Ovary (tissue), 9 donors: Measurements from ENCODE around the gene MDM2. TPM values are rescaled to one million over a fixed set of nuclear protein-coding genes. Genes with fewer than 3 reads are reported as not detected.

Experiments used
- DNase-seq, 5 donors: peaks; one replicate each; pipeline ENCODE4 v3.0.0-alpha.2; 2019 to 2020
- H3K27ac ChIP-seq, 2 donors: fragments of 200-600 bp; one replicate each; pipeline versions ENCODE4 v1.5.1 to v1.8.0; 2019 to 2022
- H3K27me3 ChIP-seq: fragments of 200-600 bp; one replicate; pipeline ENCODE4 v1.8.0; 2022
- H3K36me3 ChIP-seq: fragments of 200-600 bp; sonication (generic); one replicate; pipeline ENCODE4 v1.5.1; 2019
- H3K4me1 ChIP-seq: one replicate; pipeline ENCODE4 v1.8.1; 2013; ENCODE audit warnings: mild to moderate bottlenecking, moderate library complexity; ENCODE audit not compliant: insufficient read depth
- H3K4me3 ChIP-seq: fragments of 200-600 bp; sonication (generic); one replicate; pipeline ENCODE4 v1.5.1; 2017
- H3K9me3 ChIP-seq, 2 donors: fragments of 200-600 bp in 1 of 2; sonication (generic) in 1 of 2; one replicate each; pipeline versions ENCODE4 v1.5.1 to v1.8.1; 2013 to 2019; ENCODE audit warnings: mild to moderate bottlenecking in 1 of 2, moderate library complexity in 1 of 2
- EP300 ChIP-seq: sonication (generic); formaldehyde crosslinking; IDR thresholded peaks from one replicate; pipeline ENCODE4 v1.6.1; 2017; ENCODE audit warnings: antibody characterized with exemption
- POLR2A ChIP-seq: fragments of 450-650 bp; IDR thresholded peaks from one replicate; pipeline ENCODE4 v1.6.1; 2017; ENCODE audit warnings: antibody characterized with exemption, mild to moderate bottlenecking, moderate library complexity
- WGBS, 3 donors: extraction: QIAGEN DNeasy Blood & Tissue Kit in 1 of 3; methylation state at CpG; one replicate each; pipeline versions ENCODE4 v1.1.5 to v1.1.7; 2013 to 2017; 5-methylcytosine and 5-hydroxymethylcytosine counted together
- intact Hi-C, 4 donors: fragments of 100-400 bp; cut with DNase I; formaldehyde crosslinking; loops; one replicate each; pipeline versions ENCODE4 v1.11.0 to v1.15.1; 2022 to 2023
- polyA plus RNA-seq, 2 donors: library from polyadenylated mRNA; stranded (reverse); fragments of 200-250 nt in 1 of 2; fragments of 350-450 nt in 1 of 2; fragmentation: Illumina TruSeq in 1 of 2; extraction: RNeasy Lipid Tissue Mini Kit (QIAGEN cat#74804) in 1 of 2; gene quantifications; one replicate each; pipeline ENCODE4 v1.2.3, GENCODE V29; 2013 to 2014
- total RNA-seq, 7 donors: library from RNA; depleted of rRNA in 2 of 7; stranded (reverse); fragments of >200 nt in 2 of 7; fragmentation: NEBNext Ultra II Directional in 3 of 7; extraction: Animal tissue kit (Norgen Biotek cat#: 25700) in 3 of 7; gene quantifications; one replicate each; pipeline versions ENCODE4 v1.1.0 to v1.2.4, GENCODE V29; 2016 to 2023
- TF ChIP-seq, protein P1 (sequence below), 3 donors: fragments of 450-650 bp in 2 of 3; fragments of 200-600 bp in 1 of 3; IDR thresholded peaks; one replicate each; pipeline versions ENCODE4 v1.5.1 to v1.8.0; 2016 to 2022; ENCODE audit warnings: antibody characterized with exemption in 3 of 3, mild to moderate bottlenecking in 1 of 3
- donor health status: DM: no; HTN: no; CAD: no; lungs with moderate emphysema.
- donor health status: DM: no; HTN: no; CAD: no.
- donor health status: Bipolar disorder and iron deficiency.
- donor health status: DM: yes; HTN: yes; CAD: no.
- donor health status: DM: no; HTN: no; CAD: no.
- donor health status: DM: yes; HTN: yes; CAD: no.

Gene MDM2
- total and polyA plus RNA-seq, 9 donors = 14.1 to 101 (median 68.4) TPM

DNA sequence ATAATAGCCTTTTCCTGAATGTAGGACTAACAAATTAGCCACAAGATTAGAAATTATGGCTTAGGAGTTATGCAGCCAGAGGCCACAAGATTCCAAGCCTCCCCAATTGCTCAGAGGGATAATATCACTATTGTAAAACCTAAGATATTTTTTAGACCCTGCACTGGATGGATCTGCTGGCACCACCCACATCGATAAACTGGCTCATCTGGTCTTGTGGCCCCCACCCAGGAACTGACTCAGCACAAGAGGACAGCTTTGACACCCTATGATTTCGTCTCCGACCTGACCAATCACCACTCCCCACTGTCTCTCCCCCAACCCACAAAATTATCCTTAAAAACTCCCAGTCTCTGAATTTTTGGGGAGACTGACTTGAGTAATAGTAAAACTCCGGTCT, 70.3 kb downstream of the MDM2 start:
- Histone ChIP-seq H3K27ac (no peak overlapping the region), H3K4me3 (no peak overlapping the region), H3K9me3 (no peaks in the 10 kb centered on the region), H3K27me3 (no peaks in the 10 kb centered on the region), H3K4me1 (no peaks in the 10 kb centered on the region), H3K36me3 (no peaks in the 10 kb centered on the region)
- no peak for DNase-seq
- intact Hi-C loops = no loop called here
- TF ChIP-seq EP300 = no peak
- TF ChIP-seq, protein P1, sequence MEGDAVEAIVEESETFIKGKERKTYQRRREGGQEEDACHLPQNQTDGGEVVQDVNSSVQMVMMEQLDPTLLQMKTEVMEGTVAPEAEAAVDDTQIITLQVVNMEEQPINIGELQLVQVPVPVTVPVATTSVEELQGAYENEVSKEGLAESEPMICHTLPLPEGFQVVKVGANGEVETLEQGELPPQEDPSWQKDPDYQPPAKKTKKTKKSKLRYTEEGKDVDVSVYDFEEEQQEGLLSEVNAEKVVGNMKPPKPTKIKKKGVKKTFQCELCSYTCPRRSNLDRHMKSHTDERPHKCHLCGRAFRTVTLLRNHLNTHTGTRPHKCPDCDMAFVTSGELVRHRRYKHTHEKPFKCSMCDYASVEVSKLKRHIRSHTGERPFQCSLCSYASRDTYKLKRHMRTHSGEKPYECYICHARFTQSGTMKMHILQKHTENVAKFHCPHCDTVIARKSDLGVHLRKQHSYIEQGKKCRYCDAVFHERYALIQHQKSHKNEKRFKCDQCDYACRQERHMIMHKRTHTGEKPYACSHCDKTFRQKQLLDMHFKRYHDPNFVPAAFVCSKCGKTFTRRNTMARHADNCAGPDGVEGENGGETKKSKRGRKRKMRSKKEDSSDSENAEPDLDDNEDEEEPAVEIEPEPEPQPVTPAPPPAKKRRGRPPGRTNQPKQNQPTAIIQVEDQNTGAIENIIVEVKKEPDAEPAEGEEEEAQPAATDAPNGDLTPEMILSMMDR (IDR thresholded peaks at IDR 0.05) = no peak
- TF ChIP-seq POLR2A = no peak
- 95 to 96% (median 96%) methylated on average over 4 of the region's 4 CpGs for WGBS, 3 donors

DNA sequence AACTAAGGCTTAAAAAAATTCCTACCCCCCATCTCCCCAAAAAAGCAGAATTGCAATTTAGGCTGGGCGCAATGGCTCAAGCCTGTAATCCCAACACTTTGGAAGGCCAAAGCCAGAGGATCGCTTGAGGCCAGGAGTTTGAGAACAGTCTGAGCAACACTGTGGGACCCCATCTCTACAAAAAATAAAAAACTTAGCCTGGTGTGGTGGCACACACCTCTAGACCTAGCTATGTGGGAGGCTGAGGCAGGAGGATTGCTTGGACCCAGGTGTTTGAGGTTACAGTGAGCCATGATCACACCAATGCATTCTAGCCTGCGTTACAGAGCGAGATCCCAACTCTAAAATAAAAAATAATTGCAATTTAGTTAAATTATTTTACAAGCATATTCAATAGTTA, 70.9 kb downstream of the MDM2 start:
- intact Hi-C loops = no loop called here
- TF ChIP-seq, protein P1 (IDR thresholded peaks at IDR 0.05) = no peak
- TF ChIP-seq EP300 (no peak), POLR2A (no peak)
- Histone ChIP-seq H3K27me3 (no peaks in the 10 kb centered on the region), H3K27ac (no peak overlapping the region), H3K4me3 (no peak overlapping the region), H3K36me3 (no peaks in the 10 kb centered on the region), H3K9me3 (no peaks in the 10 kb centered on the region), H3K4me1 (no peaks in the 10 kb centered on the region)
- WGBS, 3 donors = 98 to 99% (median 99%) methylated on average over 4 of the region's 4 CpGs
- no peak for DNase-seq

DNA sequence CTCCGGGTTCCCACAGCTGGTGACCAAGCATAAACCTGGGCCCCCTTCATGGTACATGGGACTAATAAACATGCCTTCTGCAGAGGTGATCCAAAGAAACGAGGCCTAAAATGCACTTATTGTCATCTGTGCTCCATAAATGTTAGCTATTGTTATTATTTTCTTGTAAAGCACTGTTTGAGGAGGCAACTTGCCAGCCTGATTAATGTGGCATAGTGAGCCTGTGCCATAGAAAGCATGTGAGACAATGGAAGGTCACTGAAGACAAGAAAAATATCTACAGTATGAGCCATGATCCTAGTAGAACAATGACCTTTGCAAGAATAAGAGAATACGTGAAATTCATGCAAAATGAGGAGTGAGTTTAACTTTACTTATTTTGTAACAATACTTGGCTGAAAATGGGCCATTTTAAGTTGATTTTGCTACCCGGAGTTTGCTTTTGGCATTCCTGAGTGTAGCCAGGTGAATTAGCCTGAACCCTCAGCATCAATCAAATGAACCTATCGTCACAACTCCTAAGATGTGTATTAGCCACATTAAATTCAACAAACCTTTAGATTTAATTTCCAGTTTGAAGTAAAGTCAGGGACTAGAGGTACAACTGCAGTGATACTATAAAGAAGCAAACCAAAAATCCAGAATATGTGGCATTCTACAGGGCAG, 72.8 kb downstream of the MDM2 start:
- no peak overlapping the region for H3K27ac ChIP-seq
- H3K4me1 ChIP-seq = no peaks in the 10 kb centered on the region
- intact Hi-C loops = no loop called here
- H3K9me3 ChIP-seq = no peaks in the 10 kb centered on the region
- H3K36me3 ChIP-seq = no peaks in the 10 kb centered on the region
- TF ChIP-seq, protein P1 (IDR thresholded peaks at IDR 0.05) = no peak
- TF ChIP-seq POLR2A (no peak), EP300 (no peak)
- no peaks in the 10 kb centered on the region for H3K27me3 ChIP-seq
- 72 to 80% (median 77%) methylated on average over 5 of the region's 5 CpGs for WGBS, 3 donors
- no peak overlapping the region for H3K4me3 ChIP-seq
- DNase-seq = no peak

DNA sequence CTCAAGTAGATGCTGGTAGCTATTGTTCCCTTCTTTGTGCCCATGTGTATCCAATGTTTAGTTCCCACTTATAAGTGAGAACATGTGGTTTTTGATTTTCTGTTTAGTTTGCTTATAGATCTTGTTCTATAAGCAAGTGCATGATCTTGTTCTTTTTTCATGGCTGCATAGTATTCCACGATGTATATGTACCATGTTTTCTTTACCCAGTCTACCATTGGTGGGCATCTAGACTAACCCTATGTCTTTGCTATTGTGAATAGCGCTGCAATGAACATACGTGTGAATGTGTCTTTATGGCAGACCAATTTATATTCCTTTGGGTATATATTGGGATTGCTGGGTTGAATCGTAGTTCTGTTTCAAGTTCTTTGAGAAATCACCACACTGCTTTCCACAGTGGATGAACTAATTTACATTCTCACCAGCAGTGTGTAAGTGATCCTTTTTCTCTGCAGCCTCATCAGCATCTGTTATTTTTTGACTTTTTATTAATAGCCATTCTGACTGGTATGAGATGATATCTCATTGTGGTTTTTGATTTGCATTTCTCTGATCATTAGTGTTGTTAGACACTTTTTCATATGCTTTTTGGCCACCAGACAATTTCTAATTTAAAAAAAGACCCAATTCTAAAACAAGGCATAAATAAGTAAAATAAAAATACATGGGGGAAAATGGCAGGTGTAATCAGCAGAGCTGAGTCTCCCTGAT, 74.4 kb downstream of the MDM2 start:
- H3K4me1 ChIP-seq = no peaks in the 10 kb centered on the region
- H3K9me3 ChIP-seq = no peaks in the 10 kb centered on the region
- no peaks in the 10 kb centered on the region for H3K27me3 ChIP-seq
- intact Hi-C loops = no loop called here
- 93 to 99% (median 97%) methylated on average over 4 of the region's 4 CpGs for WGBS, 3 donors
- H3K4me3 ChIP-seq = no peak overlapping the region
- H3K36me3 ChIP-seq = no peaks in the 10 kb centered on the region
- DNase-seq = no peak
- TF ChIP-seq POLR2A = no peak
- TF ChIP-seq, protein P1 (IDR thresholded peaks at IDR 0.05) = no peak
- TF ChIP-seq EP300 = no peak
- no peak overlapping the region for H3K27ac ChIP-seq
